Activated CD8-positive, alpha-beta memory T cell treated with anti-CD3 and anti-CD28 coated beads for 4 hours (primary cell): ENCODE measurements around the gene HAND2.

ENCODE experiments used
- DNase-seq, 2 donors: peaks; one replicate each; pipeline ENCODE4 v3.0.0-alpha.2; 2020; ENCODE audit warnings: low read depth in 2 of 2

Gene HAND2

DNA sequence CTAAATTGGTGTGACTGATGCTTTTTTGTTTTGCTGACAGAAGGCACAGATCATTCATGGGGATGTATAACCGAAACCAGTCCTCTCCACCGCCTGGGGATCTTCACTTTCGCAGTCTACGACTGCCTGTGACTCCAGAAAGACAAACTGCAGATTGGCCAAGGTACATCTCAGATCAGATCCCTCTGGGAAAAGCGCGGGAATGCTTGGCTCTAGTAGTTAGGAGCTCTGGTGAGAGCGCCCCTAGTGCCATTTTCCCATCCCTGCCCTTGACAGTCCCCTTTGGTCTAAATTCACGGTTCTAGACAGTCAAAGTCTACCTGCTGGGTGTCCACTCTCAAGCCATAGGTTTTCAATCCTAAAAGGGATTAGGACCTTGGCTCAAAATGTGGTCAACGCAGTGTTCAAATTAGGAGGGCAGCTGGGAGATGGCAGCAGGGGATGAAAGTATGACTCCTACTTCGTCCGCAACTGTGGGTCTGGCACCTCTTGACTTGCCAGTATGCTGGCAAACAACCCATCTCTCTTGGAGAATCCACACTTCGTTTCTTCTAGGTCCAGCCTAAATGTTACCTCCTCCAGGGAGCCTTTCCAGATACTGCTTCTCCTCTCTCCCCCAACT lies 6.9 kb upstream of the HAND2 start:
- no peak for DNase-seq

DNA sequence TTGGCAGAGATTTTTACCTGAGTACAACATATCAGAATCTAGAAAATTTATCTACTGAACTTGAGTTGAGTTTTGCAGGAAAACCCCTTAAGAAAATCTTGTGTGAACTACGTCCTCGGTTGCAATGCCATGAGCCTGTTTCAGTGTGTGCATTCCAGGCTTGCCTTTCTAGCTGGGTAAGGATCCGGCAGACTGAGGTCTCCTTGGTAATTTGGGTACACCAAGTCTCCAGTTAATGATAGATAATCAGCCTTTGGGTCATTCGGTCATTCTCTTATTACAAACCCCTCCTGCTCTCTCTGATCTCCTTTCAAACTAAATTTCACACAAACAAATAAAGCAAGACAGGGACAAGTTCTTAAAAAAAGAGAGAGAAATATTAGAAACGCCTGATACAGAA lies 5.9 kb upstream of the HAND2 start:
- DNase-seq = no peak

DNA sequence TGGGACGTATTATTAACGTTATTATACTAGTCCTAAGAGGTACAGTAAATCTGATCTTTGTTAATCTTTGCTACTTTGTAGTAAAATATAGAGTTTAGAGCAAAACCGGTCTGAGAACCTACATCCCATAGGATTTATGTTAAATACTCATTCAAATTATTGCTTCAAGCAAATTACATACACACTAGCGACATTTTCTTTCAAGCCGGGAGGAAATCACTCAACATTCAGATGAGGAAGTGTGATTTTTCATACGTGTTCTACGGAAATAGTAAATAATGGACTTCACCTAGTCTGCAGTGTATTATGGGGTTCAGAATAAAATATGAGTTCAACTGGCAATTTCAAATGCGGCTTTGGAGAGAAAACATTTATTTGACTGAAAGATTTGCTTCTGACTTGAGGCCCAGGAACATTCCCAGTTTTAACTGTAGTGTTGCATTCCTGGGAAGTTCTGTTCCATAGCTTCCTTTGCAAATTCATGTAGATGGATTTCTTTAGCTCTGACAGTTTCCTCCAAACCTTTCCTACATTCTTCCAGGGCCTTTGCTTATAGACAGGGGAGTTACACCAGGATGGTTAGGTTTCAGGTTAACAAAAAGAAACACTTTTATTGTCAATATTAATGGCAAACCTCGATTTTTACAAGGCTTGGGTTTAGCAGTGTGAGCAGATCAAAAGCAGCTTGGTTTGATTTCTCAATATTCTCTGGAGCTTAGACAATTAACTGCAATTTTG lies 5.3 kb upstream of the HAND2 start:
- no peak for DNase-seq

DNA sequence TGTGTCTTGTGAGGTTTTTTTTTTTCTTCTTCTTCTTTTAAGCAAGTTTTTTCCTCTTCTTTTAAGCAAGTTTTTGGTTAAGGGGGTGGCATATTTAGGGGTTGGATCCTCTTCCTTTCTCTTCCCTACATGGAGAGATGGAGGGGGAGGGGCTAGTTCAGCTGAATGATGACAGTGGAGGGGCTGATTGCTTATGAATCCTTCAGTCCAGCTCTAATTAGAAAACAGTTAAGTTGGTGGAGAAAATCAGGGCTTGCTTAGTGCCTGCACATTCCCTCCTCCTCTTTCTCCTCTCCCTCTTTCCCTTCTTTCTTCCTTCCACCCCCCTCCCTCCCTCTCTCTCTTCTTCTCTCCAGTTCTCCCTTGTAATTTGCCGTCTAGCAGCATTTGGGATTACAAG lies 4.4 kb upstream of the HAND2 start:
- no peak for DNase-seq

DNA sequence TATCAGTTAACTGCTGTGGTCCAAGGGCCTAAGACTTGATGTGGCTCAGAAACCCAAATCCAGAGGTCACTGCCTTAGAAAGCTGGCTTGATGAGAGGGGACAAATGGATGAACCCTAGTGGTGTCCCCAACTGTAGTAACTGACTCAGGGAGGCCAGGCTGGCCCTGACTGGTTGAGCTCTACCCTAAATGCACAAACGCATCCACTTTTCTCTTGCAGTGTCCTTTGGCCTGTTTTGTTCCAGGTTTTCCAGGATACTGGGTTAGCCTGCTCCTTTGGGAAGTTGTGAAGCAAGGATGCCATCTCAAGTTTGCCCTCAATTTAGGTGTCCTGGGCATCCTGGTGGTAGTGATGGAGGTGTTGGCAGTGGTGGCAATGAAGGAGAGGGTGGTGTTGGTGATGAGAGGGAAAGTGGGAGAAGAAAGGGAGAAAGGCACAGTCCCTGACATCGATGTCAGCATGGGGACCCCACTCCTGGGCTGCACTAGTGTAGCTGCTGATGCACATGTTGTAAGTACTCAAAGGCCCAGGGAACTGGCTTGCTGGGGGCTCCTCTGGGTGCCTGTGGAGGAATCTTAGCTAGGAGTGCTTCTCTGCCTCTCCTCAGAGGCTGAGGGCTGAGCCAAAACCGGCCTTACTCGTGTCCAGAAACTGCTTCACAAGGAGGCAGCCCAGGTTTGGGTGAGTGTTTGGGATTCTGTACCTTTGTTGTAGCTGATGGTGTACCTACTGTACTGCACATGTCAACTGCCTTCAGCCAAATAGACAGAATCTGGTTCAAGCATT lies 2.9 kb upstream of the HAND2 start:
- DNase-seq = no peak

DNA sequence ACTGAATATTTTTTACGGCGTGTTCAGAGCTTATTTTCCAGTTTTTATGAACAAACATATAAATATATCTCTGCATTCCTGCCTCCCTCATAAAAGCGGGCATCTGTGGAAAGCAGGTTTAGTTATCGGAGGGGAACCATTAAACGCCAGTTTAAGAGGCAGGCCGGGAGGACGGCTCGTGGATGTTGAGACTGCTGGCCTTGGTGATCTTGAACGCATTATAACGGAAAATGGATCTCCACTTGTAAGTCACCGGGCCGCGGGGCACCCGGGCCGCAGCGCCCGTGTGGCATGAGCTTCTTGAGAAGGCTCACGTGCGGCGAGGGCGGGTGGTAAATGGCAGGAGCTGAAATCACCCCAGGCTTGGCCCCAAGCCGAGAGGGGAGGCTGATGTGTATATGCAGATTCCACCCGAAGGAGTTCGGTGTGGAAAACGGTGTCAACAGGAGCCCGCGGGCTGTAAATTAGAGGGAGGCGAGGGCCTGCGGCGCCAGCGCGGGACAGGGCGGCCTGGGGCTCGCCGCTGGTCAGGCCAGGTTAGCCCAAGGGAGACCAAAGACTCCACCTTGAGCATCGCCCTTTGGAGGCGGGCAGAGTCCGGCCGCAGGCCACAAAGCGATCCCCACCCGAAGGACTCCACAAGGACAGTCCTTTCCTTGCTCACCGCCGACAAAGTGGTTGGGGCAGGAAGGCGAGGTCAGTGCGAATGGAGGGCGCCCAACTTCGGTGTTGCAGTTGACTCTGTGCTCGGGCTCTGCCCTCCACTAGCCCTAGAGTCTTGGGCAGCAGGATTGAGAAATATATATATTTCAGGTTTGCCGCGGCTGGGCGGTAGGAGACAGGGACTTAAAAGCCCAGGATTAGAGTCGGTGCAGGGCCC lies 1.3 kb upstream of the HAND2 start:
- DNase-seq = no peak

DNA sequence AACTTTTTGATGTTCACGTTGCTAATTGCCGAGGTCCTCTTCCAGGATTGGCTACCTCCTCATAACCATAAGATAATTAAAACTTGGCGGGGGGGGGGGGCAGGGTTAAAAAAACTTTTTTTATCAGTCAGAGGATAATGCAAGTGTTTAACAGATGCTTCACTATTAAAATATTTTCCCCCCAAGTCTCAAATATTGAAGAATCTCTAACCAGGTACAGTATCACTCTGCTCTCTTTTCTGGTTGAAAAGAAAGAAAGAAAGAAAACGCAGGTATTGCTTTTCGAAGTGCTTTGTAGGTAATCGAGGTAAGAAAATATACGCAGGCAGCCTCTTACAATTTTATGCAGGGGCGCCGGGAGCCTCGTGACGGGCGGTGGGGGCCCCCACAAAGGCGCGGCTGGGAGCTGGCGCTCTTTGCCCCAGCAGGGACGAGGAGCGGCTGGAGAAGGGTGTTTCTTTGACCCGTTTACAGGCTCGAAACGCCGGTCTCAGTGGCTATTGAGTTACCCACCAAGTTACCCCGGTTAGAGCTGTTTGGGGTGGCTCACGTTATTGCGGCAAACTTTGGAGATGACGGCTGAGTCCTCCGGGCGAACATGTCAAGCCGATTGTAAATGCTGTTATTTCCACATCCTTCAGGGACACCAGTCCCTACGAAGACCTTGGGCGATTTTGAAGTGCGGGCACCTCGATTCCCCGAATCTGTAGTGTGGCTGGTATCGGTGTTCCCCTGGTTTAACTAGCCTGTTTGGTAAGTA lies 477 bp upstream of the HAND2 start:
- DNase-seq = no peak

DNA sequence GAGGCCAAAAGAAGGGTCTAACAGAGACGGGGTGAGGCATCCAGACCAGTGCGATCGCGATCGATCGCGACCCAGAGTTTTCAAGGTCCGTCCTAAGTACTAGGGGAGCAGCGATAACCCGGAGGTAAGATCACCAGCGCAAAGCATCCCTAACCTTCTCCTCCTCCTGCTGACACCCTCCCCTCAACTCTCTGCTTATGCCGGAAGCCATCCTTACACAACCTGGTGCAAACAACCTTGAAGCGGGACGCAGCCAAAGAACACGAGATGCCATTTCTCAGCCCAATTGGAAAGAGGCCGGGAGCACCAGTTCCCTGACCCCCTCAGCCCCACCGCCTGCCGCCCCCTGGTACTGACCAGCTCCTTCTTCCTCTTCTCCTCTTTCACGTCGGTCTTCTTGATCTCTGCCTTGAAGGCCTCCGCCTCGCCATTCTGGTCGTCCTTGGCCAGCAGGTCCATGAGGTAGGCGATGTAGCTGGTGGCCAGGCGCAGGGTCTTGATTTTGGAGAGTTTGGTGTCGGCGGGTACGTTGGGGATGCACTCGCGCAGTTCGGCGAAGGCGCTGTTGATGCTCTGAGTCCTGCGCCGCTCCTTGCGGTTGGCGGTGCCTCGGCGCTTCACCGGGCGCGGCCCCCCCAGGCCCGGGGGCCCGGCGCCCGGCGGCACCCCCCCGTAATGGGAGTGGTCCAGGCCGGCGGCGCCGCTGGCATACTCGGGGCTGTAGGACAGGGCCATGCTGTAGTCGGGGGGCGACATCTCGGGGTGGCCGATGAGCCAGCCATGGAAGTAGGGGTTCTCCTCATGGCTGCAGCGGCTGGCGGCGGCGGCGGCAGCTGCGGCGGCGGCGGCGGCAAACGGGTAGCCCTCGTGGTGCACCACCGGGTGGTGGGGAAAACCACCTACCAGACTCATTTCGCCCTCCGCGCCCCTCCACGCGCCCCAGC lies 1.4 kb downstream of the HAND2 start:
- DNase-seq = no peak

DNA sequence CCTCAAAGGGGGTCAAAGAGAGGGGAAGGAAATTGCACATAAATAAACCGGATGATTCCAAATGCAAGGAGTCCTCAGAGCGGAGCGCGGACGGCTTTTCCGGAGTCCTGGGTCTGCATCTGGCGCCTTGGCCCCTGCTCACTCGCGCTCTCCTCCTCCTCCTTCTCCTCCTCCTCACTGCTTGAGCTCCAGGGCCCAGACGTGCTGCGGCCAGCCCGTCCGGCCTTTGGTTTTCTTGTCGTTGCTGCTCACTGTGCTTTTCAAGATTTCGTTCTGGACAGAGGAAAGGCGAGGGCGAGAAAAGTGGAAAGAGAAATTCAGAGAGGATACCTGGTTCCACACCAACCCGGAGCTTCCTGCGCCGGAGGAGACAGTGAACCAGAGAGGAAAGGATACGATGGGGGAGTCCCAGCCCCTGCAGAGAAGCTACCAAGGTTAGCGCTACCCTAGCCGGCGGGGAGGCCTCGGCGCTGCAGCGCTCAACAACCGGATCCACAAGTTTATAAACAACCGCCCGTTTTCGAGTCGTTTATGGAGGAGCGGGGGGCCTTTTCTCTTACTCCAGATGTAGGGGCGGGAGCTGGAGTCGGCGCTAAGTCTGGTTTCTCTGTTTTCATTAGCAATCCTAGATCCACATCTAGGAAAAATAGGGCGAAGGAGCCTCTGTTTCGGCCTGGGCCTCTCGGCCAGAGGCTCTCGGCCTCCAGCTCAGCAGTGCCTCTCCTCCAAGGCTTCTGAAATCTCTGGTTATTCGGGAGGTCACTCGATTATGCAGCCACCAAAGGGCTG lies 2.7 kb downstream of the HAND2 start:
- DNase-seq = no peak

DNA sequence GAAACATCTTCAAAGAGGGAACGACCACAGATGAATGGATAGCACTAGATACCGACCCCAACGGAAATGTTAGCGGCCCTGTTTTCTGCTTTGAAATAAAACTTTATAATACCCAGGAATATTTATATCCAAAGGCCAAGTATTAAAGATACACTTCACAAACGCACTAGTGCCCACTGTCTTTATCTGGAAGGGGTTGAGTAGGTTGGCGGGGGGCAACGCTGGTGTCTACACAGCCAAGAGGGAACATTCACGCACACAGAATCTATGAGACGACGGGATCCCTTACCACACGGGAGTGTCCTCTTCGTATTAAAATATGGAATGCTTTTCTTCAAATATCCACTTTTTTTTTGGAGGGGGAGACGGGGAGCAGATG lies 3.3 kb downstream of the HAND2 start:
- no peak for DNase-seq

DNA sequence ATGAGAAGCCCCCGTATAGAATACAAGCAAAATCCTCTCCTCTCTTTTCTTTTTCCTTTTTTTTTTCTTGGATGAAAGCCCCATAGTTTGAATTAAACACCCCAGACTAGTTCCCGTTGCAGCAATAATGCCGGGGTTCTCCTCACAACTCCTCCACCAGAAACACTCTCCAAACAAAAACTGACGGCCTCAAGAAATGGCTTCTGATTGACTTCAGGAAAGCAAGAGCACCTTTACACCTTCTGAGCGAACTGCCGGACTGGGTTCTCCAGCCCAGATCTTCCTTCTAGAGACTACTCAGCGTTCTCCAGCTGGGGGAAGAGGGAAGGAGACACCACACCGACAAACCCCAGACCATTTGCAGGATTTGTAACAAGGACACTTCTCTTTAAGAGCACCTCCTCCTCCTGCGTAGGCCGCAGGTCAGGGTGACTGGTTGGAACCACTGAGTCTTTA lies 4.0 kb downstream of the HAND2 start:
- no peak for DNase-seq

DNA sequence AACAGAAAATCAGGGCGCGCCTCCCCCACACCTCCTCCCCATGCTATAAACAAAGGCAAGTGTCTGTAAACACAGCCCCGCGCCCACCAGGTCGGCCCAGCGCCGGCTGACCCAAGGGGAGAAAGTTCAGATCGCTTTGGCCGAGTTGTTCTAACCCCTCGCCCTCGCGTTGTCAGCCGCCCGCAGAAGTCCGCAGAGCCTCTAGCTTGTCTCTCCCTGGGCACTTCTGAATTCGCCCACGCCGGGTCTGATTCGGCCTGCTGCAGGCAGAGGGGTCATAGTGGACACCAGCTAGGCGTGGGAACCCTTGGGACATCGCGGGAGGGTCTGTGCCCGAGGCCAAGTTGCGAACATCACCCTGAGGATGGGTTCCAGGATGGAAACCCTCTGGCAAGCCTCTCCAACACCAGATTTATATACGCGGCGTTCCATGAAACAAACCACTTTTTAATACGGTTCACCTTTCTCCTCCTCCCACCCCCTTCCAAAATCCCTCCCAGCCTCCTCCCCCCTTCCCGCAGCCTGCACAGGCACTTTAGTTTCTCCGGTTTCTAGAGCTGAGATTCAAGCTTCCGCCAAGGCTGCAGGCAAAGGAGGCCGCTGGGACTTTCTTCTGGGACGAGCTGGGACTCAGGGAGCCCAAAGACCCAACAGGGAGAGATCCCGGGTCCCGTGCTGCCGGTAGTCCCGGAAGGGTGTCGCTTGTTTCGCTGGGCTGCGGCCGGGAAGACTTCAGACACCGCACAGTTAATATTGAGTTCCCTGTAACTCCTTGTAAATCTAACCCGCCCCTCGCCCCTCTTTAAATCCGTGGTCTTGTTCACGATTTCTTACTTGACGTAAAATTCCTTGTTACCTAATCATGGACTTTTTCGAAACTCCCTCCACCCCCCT lies 4.7 kb downstream of the HAND2 start:
- DNase-seq = no peak

DNA sequence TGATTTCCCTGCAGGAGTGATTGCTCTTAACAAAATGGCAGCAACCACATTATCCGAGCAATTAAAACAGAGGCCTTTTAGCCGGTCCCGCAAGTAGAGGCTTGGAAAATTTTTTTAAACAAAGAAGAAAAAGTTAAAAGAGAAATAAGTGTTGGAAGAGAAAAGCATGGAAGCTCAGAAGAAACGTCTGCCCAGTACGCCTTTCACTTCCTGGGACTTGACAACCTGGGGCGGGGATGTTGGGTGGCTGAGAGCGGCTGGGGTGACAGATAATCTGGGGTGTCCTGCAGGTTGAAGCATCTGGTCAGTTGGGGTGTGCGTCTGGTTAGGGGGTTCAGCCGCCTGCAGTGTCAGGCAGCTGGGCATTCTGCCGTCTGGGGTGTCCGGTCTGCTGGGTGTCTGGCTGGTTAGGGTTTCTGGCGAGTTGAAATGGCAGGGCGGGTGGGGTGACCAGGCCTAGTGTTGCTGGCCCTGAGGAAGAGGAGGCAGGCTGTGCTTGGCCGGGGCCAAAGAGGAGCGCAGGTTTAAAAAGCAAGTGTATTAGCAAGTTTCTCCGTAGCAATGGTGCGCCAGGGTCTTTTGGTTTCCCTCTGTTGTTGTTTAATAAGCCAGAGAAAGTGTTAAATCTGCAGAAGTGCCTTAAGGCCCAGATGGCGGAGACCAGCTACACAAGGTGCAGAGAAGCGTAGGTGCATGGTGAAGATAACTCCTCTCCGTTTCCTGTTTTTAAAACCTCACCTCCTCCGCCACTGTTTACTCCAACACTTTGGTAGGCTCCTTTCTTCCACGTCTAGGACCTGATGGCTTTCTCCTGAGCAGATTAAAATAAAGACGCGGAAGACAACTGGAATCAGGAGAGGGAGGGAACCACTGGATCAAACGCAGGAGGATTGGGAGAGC lies 5.6 kb downstream of the HAND2 start:
- DNase-seq = no peak

DNA sequence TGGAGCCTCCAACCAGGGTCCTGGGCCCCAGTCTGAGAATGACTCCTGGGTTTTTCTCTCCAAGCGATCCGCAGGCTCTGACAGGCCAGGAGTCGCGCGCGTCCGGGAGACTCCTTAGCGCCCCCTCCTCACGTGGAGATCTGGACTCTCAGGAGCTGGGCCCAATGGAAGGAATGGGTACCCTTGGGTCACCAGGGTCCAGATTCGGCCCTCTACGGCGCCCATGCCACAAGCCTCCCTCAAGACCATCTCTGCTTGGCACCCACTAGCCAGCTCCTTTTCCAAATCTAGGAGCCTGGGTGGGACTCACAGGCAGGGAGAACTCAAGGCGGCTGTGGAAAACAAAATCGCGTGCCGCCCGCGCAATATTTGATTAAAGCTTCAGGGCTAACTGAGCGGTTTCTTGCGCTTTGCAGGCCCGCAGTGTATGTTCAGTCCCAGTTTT lies 7.1 kb downstream of the HAND2 start:
- no peak for DNase-seq

DNA sequence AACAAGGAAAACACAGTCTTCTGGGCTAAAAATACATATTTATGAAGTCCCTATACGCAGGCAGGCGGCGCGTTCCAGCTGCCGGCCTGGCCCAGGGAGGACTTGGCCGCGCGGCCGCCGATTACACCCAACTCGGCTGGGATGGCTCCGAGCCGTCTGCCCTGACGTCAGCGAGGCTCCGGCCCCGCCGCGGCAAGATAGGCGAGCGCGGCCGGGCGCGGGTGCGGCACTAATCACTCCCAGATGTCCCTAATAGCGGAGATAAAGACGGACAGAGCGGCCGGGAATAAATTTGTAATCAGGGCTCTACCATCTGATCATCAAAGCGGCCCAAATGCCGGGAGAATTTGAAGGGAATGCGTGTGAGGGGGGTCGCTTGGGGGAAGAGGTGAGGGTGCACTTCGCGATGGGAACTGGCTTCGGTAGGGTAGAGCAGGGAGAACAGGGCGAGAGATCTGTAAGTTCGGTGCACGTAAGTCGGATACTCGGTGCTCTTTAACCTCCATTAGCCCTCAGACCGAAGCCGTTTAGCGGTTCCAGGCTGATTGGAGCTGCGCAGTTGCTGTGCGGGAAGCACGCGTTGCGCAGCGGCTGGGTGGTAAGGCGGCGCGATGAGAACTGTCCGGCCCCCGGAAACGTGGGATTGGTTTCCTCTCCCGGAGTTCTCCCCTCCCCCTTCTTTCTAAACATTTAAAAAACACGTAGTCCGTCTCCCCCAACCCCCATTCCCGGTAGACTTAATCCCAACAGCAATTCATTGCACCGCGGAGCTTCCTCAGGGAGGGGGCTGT lies 7.7 kb downstream of the HAND2 start:
- no peak for DNase-seq

DNA sequence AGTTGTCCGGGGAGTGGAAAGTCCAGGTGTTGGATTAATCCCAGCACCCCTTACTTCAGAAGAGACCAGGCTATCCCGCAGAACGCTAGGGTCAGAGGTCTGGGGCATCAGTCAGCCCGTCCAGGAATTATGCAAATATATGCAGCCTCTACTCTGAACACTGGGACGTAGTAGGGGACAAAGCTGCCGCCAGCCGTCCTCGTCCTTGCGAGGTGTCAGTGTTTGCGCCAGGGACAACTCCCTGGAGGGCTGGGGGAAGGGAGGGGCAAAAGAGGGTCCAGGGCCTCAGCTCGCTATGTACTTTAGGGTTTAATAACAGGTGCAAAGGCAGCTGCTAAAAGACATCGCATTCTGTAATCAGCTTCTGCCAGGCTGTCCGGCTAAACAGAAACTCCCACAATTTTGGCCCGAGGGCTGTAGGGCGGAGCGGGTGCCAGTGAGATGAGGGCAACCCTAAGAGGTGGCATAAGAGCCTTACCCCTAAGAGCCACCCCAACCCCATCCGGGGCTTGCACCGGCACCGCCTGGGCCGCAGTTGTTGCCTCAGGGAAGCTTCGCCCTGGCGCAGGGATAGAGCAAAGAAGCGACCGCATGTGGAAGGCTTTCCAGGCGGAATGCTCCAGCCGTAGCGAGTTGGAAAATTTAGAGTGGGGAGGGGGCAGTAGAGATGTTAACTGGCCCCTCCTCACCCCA lies 8.4 kb downstream of the HAND2 start:
- DNase-seq = no peak
